Colon (tissue), 2 donors: ENCODE data around the gene DYNLRB2.

Experiments used
- FAIRE-seq: peaks from 2 replicates; lab custom pipeline; 2012; peaks lifted over from hg19 to GRCh38; lab: Jason Lieb, UNC
- donor health status: control.
- donor health status: control.

Gene DYNLRB2

DNA sequence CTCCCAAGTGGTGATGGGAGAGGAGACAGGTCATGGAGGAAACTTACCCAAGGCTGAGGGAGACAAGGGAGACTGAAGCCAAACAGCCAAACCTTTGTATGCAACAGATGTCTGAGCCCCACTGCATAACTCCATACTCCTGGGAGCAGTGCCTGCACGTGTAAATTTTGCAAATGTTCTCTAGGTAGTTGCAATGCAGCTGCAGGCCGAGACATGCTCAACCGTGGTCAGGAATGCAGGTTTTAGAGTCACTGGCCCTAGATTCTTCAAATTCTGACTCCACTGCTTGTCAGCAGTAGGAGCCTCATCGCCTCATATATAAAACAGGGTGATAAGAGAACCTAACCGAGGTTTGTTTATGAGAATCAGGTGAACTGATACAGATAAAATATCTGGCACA, 11.5 kb downstream of the DYNLRB2 start:
- no peak for FAIRE-seq

GRCh38 chr16:80554033-80554432, 13.2 kb downstream of the DYNLRB2 start:
- no peak for FAIRE-seq

- FAIRE-seq: no peak
Measured at GRCh38 chr16:80556481-80556880, 15.7 kb downstream of the DYNLRB2 start.

GRCh38 chr16:80557037-80557436, 16.2 kb downstream of the DYNLRB2 start:
- no peak for FAIRE-seq

DNA sequence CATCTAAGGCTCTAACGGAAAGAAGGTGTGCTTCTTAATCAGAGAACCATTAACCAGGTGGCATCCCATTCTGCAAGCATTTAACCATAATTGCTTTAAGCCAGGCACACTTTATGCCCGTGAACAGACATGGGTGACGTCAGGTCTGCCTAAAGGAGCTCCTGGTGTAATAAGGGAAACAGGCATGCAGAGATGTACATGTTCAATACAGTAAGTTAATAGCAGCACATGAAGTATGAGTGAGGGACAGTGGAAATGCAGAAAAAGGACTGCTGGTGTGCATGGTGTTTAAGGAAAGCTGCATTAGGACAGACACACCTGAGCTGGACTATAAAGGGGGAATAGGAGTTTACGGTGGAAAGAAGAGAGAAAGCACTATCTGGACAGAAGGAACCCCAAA, 18.6 kb downstream of the DYNLRB2 start:
- no peak for FAIRE-seq

GRCh38 chr16:80563066-80563465, 22.3 kb downstream of the DYNLRB2 start:
- FAIRE-seq: no peak

GRCh38 chr16:80564394-80564793, 23.6 kb downstream of the DYNLRB2 start:
- FAIRE-seq: no peak

GRCh38 chr16:80569440-80570105, 28.8 kb downstream of the DYNLRB2 start:
- FAIRE-seq: no peak

GRCh38 chr16:80570106-80570478, 29.3 kb downstream of the DYNLRB2 start:
- no peak for FAIRE-seq

GRCh38 chr16:80573700-80574120, 32.9 kb downstream of the DYNLRB2 start:
- no peak for FAIRE-seq

DNA sequence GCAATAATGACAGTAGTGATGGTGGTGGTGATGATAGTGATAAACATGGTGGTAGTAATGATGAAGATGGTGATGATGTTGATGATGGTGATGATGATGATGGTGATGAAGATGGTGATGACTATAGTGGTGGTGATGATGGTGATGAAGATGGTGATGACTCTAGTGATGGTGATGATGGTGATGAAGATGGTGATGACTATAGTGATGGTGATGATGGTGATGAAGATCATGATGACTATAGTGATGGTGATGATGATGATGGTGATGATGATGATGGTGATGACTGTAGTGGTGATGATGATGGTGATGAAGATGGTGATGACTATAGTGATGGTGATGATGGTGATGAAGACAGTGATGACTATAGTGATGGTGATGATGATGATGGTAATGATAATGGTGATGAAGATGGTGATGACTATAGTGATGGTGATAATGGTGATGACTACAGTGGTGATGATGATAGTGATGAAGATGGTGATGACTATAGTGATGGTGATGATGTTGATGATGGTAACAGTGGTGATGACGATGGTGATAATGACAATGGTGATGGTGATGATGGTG, 35.6 kb downstream of the DYNLRB2 start:
- FAIRE-seq: no peak

GRCh38 chr16:80577485-80578280, 36.9 kb downstream of the DYNLRB2 start:
- FAIRE-seq: no peak

- FAIRE-seq: no peak
Measured at GRCh38 chr16:80580109-80580832, 39.5 kb downstream of the DYNLRB2 start.

DNA sequence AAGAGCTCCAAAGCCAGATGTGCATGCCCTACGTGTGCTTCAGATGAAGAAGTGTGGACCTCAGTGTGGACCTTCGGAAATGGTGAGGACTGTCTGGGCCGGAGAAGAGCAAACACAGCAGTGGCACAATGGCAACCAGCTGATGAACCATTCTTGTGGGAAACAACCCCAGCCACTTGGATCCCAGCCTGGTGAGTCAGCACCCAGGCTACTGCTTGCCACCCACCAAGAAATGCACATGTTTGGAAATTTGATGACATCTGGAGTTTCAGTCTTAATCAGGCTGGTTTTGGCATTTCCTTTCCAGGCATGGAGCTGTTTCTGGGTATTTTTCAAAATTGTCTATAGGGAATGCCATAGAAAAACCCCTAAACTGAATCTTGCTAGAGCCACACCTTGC, 42.7 kb downstream of the DYNLRB2 start:
- no peak for FAIRE-seq

GRCh38 chr16:80585764-80586163, 45.0 kb downstream of the DYNLRB2 start:
- no peak for FAIRE-seq

DNA sequence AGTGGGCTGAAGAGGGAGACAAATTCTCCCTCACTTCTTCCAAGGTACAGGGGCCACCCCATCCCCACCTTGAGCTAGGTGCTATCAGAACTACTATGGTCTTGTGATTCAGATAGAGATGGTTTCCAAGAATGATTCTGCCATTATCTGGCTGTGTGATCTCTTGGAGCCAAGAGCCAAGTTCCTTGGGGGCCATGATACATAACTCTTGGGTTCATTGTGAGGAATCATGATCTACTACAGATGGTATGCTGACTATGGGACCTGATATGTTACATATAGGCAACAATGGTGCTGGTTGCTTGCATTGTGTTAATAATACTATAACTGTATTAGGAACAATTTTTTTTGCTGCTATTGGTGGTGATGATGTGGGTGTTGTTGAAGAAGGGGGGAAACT, 45.7 kb downstream of the DYNLRB2 start:
- no peak for FAIRE-seq

GRCh38 chr16:80587071-80587470, 46.3 kb downstream of the DYNLRB2 start:
- no peak for FAIRE-seq

- FAIRE-seq: no peak
Measured at GRCh38 chr16:80591071-80591915, 50.5 kb downstream of the DYNLRB2 start.

DNA sequence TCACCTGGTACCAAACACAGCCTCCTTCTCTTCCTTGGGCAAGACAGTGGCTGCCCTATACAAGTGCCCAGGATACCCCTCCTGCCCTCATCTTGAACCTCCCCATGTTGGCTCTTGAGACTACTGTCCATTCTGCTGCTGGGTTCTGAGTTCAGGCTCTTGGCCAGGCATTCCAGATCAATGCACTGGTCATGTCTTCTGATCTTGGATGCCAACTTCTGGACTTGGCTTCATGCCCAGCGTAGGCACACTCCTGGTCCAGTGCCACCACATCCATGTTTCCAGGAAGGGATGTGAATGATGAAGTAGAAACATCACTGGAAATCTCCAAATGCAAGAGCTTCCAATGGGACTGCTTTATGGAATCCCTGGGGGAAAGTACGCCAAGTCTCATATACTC, 51.5 kb downstream of the DYNLRB2 start:
- no peak for FAIRE-seq

DNA sequence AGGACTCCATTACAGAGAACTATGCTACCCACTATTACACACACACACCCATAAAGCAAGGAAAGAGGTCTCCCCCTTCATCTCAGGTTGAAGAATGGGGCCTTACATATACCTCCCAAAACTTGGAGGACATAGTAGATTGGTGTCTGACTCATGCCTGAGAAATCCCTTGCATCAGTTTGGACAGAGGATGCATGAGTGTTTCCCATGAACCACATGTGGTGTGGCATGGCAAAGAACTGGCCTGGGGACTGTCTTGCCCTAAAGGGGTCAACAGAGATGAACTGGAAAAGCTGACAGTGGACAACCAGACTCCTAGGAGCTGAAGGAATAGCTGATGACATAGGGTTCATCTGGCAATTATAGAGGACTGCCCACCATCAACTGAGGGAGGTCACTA, 54.0 kb downstream of the DYNLRB2 start:
- FAIRE-seq: no peak

DNA sequence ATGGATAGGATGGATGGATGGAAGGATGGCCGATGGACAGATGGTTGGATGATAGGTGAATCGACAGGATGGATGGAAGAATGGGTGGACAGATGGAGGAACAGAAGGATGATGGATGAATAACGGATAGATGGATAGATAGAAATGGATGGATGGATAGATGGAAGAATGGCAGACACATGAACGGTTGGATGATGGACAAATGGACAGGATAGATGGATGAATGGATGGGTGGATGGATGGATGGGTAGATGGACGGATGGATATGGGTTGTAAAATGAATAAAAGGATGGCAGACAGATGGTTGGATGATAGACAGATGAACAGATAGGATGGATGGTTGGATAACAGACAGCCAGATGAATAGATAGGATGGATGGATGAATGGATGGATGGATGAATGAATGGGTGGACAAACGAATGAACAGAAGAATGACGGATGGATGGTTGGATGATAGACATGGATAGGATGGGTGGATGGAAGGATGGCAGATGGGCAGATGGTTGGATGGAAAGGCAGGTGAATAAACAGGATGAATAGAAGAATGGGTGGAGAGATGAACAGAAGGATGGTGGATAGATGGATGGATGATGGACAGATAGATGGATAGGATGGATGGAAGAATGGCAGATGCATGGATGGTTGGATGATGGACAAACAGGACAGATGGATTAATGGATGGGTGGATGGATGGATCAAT, 55.9 kb downstream of the DYNLRB2 start:
- no peak for FAIRE-seq
